ENCODE data around the gene TLE4.
"Not testable (repeated sequence)": the region's sequence is repeated elsewhere in the genome, so short reads cannot be mapped to it uniquely, and the experiment has no call there.

Gene TLE4

DNA sequence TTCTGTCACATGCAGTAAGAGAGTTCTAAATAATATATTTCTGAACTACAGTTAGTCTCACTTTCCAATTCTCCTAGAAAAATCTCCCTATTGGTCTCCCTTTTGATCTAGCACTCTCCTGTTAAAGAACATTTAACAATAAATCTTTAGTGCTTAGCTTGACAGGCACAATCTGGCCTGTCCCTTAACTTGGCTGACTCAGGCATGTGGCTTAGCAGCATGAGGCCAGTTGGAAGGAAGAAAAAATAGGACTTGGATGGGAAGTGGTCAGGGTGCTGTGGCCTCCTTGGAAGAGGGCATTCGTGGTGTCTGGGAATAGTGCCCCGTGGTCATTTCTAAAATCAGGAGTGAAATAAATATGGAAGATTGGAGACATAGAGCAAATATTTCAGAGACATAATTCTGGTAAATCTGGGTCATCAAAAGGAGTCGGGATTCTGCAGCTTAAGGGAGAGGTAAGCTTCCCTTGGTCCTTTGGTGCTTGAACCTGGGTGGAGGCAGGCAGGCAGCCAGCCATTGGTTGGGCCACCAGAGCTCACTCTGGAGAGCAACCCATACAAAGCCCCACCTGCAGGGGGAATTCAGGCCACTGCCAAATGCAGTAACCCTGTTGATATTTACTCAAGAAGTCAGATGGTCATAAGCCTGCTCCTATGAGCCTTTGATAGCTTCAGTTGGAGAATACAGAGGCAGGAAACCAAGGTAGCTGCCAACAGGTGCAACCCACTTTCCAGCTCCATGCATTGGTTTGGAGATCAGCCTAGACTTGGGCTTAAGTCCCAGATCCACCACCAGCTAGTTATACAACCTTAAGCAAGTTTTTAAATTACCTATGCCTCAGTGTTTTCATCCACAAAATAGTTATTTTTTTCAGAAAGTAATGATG, 28.8 kb upstream of the TLE4 start:
- no peak for DNase-seq (ENCODE audit: low read depth, low spot score)
- in situ Hi-C loops (cut with HindIII; ENCODE audit: low sequenced_read_pairs), result no loop called here
- H3K4me3 ChIP-seq (ENCODE audit: low read depth, low read length), result no peak overlapping the region
- TF ChIP-seq, protein P1, sequence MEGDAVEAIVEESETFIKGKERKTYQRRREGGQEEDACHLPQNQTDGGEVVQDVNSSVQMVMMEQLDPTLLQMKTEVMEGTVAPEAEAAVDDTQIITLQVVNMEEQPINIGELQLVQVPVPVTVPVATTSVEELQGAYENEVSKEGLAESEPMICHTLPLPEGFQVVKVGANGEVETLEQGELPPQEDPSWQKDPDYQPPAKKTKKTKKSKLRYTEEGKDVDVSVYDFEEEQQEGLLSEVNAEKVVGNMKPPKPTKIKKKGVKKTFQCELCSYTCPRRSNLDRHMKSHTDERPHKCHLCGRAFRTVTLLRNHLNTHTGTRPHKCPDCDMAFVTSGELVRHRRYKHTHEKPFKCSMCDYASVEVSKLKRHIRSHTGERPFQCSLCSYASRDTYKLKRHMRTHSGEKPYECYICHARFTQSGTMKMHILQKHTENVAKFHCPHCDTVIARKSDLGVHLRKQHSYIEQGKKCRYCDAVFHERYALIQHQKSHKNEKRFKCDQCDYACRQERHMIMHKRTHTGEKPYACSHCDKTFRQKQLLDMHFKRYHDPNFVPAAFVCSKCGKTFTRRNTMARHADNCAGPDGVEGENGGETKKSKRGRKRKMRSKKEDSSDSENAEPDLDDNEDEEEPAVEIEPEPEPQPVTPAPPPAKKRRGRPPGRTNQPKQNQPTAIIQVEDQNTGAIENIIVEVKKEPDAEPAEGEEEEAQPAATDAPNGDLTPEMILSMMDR (IDR thresholded peaks at IDR 0.05; ENCODE audit: low read depth, low read length), result no peak

DNA sequence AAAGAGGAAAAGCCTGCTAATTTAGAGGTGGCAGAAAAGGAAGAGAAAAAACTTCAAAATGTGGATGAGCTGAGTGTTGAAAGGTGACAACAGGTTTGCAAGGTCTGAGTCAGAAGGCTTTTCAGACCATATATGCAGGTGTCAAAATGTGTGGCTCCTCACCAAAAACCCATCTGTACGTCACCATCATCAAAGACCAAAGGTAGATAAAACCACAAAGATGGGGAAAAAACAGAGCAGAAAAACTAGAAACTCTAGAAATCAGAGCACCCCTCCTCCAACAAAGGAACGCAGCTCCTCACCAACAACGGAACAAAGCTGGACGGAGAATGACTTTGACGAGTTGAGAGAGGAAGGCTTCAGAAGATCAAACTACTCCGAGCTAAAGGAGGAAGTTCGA, 27.4 kb upstream of the TLE4 start:
- DNase-seq (ENCODE audit: low read depth, low spot score); in situ Hi-C loops (cut with HindIII; ENCODE audit: low sequenced_read_pairs); H3K4me3 ChIP-seq (ENCODE audit: low read depth, low read length): not testable (repeated sequence)

DNA sequence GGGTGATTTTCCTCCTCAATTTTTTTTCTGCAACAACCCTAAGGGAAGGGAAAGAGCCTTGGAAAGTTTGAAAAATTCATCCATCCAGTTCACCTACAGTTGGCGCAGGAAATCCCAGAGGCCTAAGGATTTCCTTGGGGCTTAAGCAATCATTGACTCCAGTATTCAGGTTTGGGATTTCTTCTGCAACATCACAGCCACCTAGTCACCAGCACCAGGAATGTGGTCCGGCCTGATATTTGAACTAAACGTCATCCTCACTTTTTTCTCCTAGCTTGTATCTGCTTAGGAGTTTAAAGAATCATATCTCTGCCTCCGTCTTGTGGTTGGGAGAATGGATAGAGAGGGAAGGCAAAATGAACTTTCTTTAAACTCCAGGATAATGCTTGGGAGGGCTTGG, 20.2 kb upstream of the TLE4 start:
- in situ Hi-C loops (cut with HindIII; ENCODE audit: low sequenced_read_pairs), result loop anchor here (25.0 kb wide), 1 partner anchor 414 kb away; no protein-coding TSS in a partner anchor
- no peak for DNase-seq (ENCODE audit: low read depth, low spot score)
- H3K4me3 ChIP-seq (ENCODE audit: low read depth, low read length), result no peak overlapping the region
- TF ChIP-seq, protein P1 (IDR thresholded peaks at IDR 0.05; ENCODE audit: low read depth, low read length), result no peak

DNA sequence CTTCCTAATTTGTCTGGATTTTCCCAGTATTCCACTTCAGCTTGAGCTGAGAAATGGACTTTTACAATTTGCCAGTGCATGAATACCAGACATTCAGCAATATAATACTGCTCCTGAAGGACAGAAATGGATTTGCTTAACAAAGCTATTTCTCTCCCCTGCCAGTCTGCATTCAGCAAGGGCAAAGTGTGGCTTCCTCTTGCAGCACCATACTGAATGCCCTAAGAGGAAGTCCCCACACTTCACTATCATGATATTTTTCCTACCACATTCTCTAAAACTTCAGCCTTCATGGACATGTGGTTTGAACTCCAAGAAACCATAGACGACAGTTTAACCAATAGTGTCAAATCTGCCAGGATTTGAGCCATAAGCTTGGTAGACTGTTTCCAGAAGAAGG, 19.8 kb upstream of the TLE4 start:
- DNase-seq (ENCODE audit: low read depth, low spot score), result no peak
- no peak overlapping the region for H3K4me3 ChIP-seq (ENCODE audit: low read depth, low read length)
- TF ChIP-seq, protein P1 (IDR thresholded peaks at IDR 0.05; ENCODE audit: low read depth, low read length), result no peak
- in situ Hi-C loops (cut with HindIII; ENCODE audit: low sequenced_read_pairs), result loop anchor here (25.0 kb wide), 1 partner anchor 415 kb away; no protein-coding TSS in a partner anchor

DNA sequence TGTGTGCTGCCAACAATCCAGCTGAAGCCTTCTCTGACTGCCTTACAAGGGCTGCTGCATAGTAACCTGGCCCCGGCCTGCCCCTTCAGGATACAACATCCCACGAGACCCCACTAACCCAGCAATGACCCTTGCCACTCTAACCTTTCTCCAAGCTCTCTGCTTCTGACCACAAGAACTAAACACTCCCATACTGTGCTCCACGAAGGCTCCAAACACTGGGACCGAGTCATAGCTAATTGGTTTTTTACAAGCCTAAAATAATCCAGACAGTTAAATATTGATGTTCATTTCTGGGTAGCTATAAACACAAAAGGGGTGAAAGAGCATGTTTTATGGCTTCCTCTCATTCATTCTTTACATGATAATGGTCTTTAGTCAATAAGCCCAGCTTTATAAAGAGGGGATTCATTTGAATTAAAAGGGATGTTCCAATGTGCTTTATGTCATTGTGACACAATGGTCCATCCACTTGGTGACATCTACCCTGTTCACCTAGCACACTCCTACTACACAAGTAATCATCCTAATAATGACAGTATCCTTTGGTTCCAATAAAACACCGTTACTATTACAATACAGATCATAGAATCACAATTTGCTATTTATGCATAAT, 16.2 kb upstream of the TLE4 start:
- TF ChIP-seq, protein P1 (IDR thresholded peaks at IDR 0.05; ENCODE audit: low read depth, low read length), result no peak
- no peak overlapping the region for H3K4me3 ChIP-seq (ENCODE audit: low read depth, low read length)
- DNase-seq (ENCODE audit: low read depth, low spot score), result no peak
- in situ Hi-C loops (cut with HindIII; ENCODE audit: low sequenced_read_pairs), result loop anchor here (25.0 kb wide), 1 partner anchor 418 kb away; no protein-coding TSS in a partner anchor

DNA sequence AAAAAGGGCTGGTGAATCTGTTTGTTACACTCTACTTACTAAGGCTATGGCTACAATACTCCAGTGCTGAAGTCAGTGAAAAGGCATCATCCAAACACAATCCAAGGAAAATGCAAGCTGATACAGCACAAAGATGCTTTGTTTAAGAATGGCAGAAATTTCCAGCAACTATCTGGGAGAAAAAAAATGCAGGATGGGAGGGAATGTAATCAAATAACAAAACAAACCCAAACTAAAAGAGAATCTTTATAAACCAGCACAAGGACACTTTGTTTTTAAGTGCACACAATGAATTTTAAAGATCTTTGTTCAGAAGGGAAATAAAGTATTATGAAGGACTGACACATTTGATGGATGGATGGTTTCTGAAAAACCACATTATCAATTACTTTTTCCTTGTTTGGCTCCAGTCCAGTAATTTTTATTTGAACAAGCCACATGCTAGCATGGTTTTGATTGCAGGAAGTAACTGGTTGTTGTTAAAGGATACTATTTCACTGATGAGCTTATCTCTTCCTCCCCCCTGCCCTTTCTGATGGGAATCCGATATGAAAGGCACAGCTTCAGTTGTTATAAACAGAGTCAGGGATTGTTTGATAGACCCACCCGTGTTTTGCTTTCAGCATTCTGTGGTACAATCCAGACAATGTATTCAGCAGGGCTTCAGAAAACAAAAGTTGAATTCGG, 12.1 kb upstream of the TLE4 start:
- no peak for DNase-seq (ENCODE audit: low read depth, low spot score)
- in situ Hi-C loops (cut with HindIII; ENCODE audit: low sequenced_read_pairs), result loop anchor here (25.0 kb wide), 1 partner anchor 422 kb away; no protein-coding TSS in a partner anchor
- no peak overlapping the region for H3K4me3 ChIP-seq (ENCODE audit: low read depth, low read length)
- TF ChIP-seq, protein P1 (IDR thresholded peaks at IDR 0.05; ENCODE audit: low read depth, low read length), result no peak
